OCI-LY7 (cell line): ENCODE results near the gene ANO6. TPM values are rescaled to one million over a fixed set of nuclear protein-coding genes. Genes with fewer than 3 reads are reported as not detected.
A peak's percentile ranks its signal among the peaks of the same experiment; 100 is the strongest.

Source experiments
- BruUV-seq: library from RNA; stranded (reverse); fragments of 400-500 nt; replicated peaks from 2 replicates; lab custom pipeline; 2021; lab: Mats Ljungman, UMichigan
- CTCF ChIA-PET: fragments of 300-600 bp; sonication (Branson Sonifier 250); formaldehyde crosslinking; loops from one replicate; lab custom pipeline; 2022; ENCODE audit warnings: antibody characterized with exemption; ENCODE audit not compliant: unreplicated experiment; lab: Charles Lee
- POLR2A ChIA-PET: fragments of 300-600 bp; sonication (Branson Sonifier 250); formaldehyde crosslinking; loops from one replicate; lab custom pipeline; 2022; ENCODE audit warnings: antibody characterized with exemption; lab: Charles Lee
- DNase-seq: peaks from one replicate; pipeline ENCODE4 v3.0.0-alpha.2; 2015; ENCODE audit warnings: low spot score
- H2AFZ ChIP-seq: fragments of 200-600 bp; sonication (generic), shearing (Covaris generic); 2 replicates; pipeline ENCODE4 v1.6.1; 2014; ENCODE audit warnings: mild to moderate bottlenecking, antibody characterized with exemption, low read length, moderate library complexity
- H3K27ac ChIP-seq: fragments of 200-600 bp; sonication (generic); 2 replicates; pipeline ENCODE4 v1.5.1; 2014; ENCODE audit warnings: mixed run types, low read depth, mild to moderate bottlenecking, moderate library complexity, low read length, inconsistent platforms; ENCODE audit not compliant: poor library complexity, severe bottlenecking
- H3K36me3 ChIP-seq: fragments of 200-600 bp; sonication (generic); 2 replicates; pipeline ENCODE4 v1.6.1; 2014; ENCODE audit warnings: mild to moderate bottlenecking, antibody characterized with exemption, low read length, moderate library complexity, mixed read lengths; ENCODE audit not compliant: insufficient read depth
- H3K4me1 ChIP-seq: fragments of 200-600 bp; sonication (generic); 2 replicates; pipeline ENCODE4 v1.5.1; 2014; ENCODE audit warnings: mild to moderate bottlenecking, low read length; ENCODE audit not compliant: insufficient read depth, poor library complexity, severe bottlenecking
- H3K4me2 ChIP-seq: fragments of 200-600 bp; sonication (generic); 2 replicates; pipeline ENCODE4 v1.6.1; 2014; ENCODE audit warnings: mild to moderate bottlenecking, low read length
- H3K4me3 ChIP-seq: fragments of 200-600 bp; sonication (generic); 2 replicates; pipeline ENCODE4 v1.5.1; 2014; ENCODE audit warnings: mild to moderate bottlenecking, low read depth, low read length; ENCODE audit not compliant: poor library complexity, severe bottlenecking
- H3K79me2 ChIP-seq: fragments of 200-600 bp; sonication (generic); 2 replicates; pipeline ENCODE4 v1.6.1; 2016; ENCODE audit warnings: low read depth, mild to moderate bottlenecking, low read length, moderate library complexity, mixed read lengths; ENCODE audit not compliant: insufficient read depth
- H3K9me2 ChIP-seq: fragments of 200-600 bp; sonication (generic); 2 replicates; pipeline ENCODE4 v1.6.1; 2016; ENCODE audit warnings: mild to moderate bottlenecking, low read length, mixed read lengths; ENCODE audit not compliant: insufficient read depth
- H3K9me3 ChIP-seq: fragments of 200-600 bp; sonication (generic); 2 replicates; pipeline ENCODE4 v1.6.1; 2014; ENCODE audit warnings: mild to moderate bottlenecking, mixed run types, low read length, mixed read lengths
- H4K20me1 ChIP-seq: fragments of 200-600 bp; sonication (generic); 2 replicates; pipeline ENCODE4 v1.6.1; 2014; ENCODE audit warnings: mild to moderate bottlenecking, antibody characterized with exemption, low read length, moderate library complexity, mixed read lengths; ENCODE audit not compliant: insufficient read depth
- EZH2phosphoT487 ChIP-seq: fragments of 200-600 bp; sonication (generic); IDR thresholded peaks from 2 replicates; pipeline ENCODE4 v1.6.1; 2018; ENCODE audit warnings: low read depth, borderline replicate concordance, mild to moderate bottlenecking, mixed run types, antibody characterized with exemption, low read length, moderate library complexity, mixed read lengths
- intact Hi-C: fragments of 100-400 bp; cut with micrococcal nuclease; formaldehyde crosslinking; loops from one replicate; pipeline ENCODE4 v1.10.0; 2022; ENCODE audit not compliant: unreplicated experiment
- total RNA-seq, 2 experiments: library from RNA; depleted of rRNA in 1 of 2; stranded (reverse); fragments of >200 nt in 1 of 2; shearing (Covaris generic) in 1 of 2; gene quantifications; 2 replicates each; pipeline ENCODE4 v1.2.3, GENCODE V29; 2014 to 2022
- TF ChIP-seq, protein P1 (sequence below): fragments of 200-600 bp; sonication (generic); conservative IDR thresholded peaks from 2 replicates; pipeline ENCODE4 v1.5.1; 2014; ENCODE audit warnings: mild to moderate bottlenecking, antibody characterized with exemption, low read length, moderate library complexity, mixed read lengths

The ANO6 gene
- total RNA-seq, 2 experiments from 2014 or later = 15.0 to 17.7 TPM

DNA sequence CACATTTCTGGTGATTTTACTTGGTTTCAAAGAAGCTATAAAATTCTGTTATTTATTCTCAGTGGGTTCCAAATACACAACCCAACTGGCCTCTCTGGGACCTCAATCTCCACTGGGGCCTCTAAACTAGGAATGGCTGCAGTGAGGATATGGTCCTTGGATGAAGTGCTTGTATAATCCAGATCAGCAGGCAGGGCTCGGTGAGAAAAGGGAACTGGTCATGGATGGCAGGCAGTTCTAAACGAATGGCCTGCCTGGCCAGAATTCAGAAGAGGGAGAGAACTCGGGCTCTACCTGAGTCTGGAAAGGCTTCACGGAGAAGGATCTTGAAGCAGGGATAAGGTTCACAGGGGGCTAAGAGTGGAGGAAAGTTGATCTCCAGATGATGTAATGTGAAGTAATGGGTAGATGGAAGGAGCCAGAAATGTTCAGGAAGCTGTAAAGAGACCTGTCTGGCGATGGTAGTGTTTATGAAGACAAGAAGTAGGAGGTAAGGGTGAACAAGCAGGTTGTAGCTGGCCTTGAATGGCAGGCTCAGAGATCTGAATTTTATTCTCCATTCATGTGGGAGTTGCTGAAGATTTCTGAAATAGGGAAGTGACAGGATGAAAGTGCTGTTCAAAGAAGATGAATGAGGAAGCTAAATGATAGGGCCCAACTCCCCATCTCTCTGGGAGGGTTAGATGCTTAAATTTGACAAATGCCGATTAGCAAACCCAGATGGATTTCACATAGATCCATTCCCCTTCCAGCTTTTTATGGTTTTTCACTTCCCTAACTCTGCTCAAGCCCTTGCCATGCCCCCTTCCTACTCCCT, 31.5 kb upstream of the ANO6 start:
- H3K4me1 ChIP-seq = no peaks in the 10 kb centered on the region
- H3K27ac ChIP-seq = no peak overlapping the region
- H3K36me3 ChIP-seq = no peaks in the 10 kb centered on the region
- H4K20me1 ChIP-seq = no peaks in the 10 kb centered on the region
- TF ChIP-seq, protein P1, sequence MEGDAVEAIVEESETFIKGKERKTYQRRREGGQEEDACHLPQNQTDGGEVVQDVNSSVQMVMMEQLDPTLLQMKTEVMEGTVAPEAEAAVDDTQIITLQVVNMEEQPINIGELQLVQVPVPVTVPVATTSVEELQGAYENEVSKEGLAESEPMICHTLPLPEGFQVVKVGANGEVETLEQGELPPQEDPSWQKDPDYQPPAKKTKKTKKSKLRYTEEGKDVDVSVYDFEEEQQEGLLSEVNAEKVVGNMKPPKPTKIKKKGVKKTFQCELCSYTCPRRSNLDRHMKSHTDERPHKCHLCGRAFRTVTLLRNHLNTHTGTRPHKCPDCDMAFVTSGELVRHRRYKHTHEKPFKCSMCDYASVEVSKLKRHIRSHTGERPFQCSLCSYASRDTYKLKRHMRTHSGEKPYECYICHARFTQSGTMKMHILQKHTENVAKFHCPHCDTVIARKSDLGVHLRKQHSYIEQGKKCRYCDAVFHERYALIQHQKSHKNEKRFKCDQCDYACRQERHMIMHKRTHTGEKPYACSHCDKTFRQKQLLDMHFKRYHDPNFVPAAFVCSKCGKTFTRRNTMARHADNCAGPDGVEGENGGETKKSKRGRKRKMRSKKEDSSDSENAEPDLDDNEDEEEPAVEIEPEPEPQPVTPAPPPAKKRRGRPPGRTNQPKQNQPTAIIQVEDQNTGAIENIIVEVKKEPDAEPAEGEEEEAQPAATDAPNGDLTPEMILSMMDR = no peak
- no peak for TF ChIP-seq EZH2phosphoT487
- no peak overlapping the region for H2AFZ ChIP-seq
- no peak overlapping the region for H3K4me2 ChIP-seq
- BruUV-seq = no TSS peak
- H3K79me2 ChIP-seq = no peaks in the 10 kb centered on the region
- H3K9me3 ChIP-seq = no peaks in the 10 kb centered on the region; the same call in 1 of the 2 replicates
- no peak for DNase-seq
- intact Hi-C loops = no loop called here
- no peak overlapping the region for H3K4me3 ChIP-seq
- ChIA-PET POLR2A (interaction anchor here (0.8 to 1.8 kb wide), 4 partner anchors 14 to 93 kb away, joined by 3 to 4 read pairs (median 4); no protein-coding TSS in a partner anchor), CTCF (no interaction called here)
- H3K9me2 ChIP-seq = no peaks in the 10 kb centered on the region

DNA sequence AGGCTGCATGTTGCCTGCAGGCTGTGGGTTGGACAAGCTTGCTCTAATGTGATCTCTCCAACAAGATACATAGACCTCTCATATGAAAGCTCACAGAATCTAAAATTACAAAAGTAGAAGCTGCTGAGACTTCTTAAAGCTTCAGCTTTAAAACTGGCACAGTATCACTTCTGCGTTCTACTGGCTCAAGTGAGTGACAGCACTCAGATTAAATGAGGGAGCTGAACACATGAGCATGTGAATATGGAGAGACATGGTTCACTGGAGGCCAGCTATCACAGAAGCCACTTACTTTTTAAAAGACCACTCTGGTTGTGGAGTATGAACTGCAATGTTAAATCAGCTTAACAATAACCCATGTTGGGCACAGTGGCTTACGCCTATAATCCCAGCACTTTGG, 29.1 kb upstream of the ANO6 start:
- H3K9me2 ChIP-seq = no peaks in the 10 kb centered on the region
- no peak overlapping the region for H2AFZ ChIP-seq
- TF ChIP-seq, protein P1 = no peak
- TF ChIP-seq EZH2phosphoT487 = no peak
- H3K9me3 ChIP-seq = no peaks in the 10 kb centered on the region
- no peak overlapping the region for H3K4me3 ChIP-seq
- CTCF ChIA-PET = no interaction called here
- no peak overlapping the region for H3K4me2 ChIP-seq
- peak; percentile 5 for DNase-seq
- H3K36me3 ChIP-seq = no peaks in the 10 kb centered on the region
- H3K79me2 ChIP-seq = no peaks in the 10 kb centered on the region
- no peaks in the 10 kb centered on the region for H3K4me1 ChIP-seq
- H3K27ac ChIP-seq = no peak overlapping the region
- intact Hi-C loops = no loop called here
- no peaks in the 10 kb centered on the region for H4K20me1 ChIP-seq
- BruUV-seq = no TSS peak
- POLR2A ChIA-PET = interaction anchor here (0.6 to 1.6 kb wide), 5 partner anchors 9 to 31 kb away, joined by 3 to 9 read pairs (median 4); partner anchors contain the start of gene ANO6
